HG03460 (cell line): Measurements from ENCODE around the gene PIEZO2.

ENCODE experiments used
- ATAC-seq: cut with Tn5 transposase; IDR thresholded peaks from one replicate; pipeline ENCODE4 v1.9.1; 2021; ENCODE audit not compliant: unreplicated experiment

The PIEZO2 gene

DNA sequence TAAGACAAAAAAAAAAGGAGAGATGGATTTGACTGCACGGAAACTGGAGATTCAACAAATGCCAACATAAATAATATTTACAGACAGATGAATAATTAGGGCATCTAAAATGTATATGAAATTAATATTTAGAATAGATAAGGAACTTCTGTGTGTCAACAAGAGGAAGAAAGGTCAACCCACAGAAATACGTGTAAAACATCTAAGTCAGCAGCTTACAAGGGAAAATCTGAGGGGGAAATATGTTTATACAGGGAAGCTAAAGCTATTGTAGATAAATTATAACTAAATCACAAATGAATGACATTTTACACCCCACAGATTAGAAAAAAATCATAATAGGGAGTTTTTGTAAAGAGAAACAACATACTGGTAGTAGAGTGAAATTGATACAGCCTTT, 159.9 kb downstream of the PIEZO2 start:
- no peak for ATAC-seq

- no peak for ATAC-seq
Observed at GRCh38 chr18:10985689-10986088, 163.7 kb downstream of the PIEZO2 start.

DNA sequence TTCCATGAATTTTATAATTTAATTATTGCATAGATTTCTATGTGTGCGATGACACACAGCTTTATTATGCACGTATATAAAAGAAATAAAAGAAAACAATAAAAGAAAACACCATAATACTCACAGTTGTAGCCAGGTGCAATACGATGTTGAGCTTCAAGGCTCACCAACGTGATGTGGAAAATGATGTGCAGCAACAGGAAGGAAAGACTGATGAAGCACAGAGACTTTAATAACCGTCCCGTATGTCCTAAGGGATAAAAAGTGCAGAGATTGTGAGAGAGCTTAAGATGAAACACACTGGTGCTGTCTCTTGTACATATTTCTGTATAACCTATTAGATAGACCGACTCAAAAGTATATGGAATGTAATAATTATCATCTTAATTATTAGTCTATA, 170.0 kb downstream of the PIEZO2 start:
- ATAC-seq = no peak

- no peak for ATAC-seq
Observed at GRCh38 chr18:10977042-10977441, 172.3 kb downstream of the PIEZO2 start.

DNA sequence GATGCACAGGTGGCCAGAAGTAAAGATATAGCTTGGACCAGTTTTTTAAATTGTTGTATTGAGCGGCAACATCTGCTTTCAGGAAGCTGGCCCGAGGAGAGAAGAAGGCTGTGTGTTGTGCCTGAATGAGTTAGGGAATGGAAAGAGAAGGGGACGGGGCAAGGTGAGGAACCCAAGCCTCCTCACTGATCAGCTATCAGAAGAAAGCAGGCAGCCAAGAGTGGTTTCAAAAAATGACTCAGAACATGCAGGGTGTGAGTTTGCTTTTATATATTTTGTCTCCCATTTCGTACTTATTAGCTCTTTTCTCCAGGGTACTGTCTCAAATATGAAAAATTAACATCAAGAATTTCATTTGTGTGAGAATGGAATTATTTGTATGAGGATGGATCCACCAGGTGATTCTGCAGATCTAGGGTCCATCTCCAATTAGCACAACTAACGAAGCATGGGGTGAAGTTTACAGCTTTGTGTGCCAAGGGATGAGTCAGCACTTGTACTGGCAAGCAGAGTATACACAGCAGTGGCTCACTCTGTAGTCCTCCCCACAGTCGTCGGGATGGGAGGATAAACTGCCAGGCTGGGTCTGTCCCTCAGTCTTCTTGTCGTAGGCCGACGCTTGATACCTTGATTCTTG, 175.7 kb downstream of the PIEZO2 start:
- ATAC-seq = no peak

- ATAC-seq = no peak
Observed at GRCh38 chr18:10971717-10972116, 177.7 kb downstream of the PIEZO2 start.

- ATAC-seq = no peak
Observed at GRCh38 chr18:10965119-10965518, 184.2 kb downstream of the PIEZO2 start.

DNA sequence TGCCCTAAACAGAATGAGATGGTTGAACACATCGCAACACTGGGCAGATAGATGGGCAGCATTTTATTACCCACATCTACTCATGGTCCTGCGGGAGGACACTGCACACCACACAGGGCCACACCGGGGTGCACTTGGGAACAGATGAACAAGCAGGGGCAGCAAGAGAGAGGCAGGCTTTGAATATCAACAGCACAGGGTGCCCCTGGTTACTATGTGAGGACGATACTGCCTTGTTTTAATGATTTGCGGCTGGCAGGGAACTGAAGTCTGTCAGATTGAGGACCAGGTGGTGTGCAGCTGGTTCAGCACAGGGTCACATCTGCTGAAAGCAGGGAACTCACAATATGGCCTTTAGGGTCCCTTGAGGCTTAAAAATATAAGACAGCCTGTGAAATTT, 195.7 kb downstream of the PIEZO2 start:
- ATAC-seq = no peak

GRCh38 chr18:10951631-10952544, 197.5 kb downstream of the PIEZO2 start:
- ATAC-seq = no peak

DNA sequence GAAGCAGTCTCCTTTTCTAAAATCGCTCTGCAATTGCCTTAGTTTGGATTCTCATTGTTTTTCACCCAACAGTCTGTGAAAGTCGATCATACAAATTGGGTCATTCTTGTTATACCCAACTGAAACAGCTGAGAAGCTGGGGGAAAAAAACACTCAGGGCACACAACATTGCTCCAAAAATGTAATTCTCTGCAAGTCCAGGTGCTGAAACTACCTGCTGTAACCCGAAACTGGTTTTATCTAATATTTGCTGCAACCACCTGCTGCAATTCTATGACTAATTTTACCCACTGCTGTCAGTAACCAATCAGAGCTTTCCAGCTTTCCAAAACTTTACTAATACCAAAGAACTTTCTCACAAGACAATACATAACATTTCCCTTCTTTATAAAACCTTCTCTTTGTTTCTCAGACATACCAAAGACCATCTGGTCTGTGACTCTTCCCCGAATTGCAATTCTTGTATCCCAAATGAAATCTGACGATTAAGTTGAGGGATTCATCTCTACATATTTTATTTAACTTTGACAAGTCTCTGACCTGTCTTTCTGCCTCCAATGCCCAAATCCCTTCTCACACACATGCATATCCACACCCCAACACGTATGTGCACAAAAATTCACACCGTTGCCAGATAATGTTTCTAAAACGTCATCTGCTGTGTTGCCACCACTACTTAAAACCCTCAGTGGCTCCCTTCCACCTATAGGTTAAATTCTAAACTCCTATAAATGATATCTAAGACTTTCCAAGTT, 198.3 kb downstream of the PIEZO2 start:
- no peak for ATAC-seq

DNA sequence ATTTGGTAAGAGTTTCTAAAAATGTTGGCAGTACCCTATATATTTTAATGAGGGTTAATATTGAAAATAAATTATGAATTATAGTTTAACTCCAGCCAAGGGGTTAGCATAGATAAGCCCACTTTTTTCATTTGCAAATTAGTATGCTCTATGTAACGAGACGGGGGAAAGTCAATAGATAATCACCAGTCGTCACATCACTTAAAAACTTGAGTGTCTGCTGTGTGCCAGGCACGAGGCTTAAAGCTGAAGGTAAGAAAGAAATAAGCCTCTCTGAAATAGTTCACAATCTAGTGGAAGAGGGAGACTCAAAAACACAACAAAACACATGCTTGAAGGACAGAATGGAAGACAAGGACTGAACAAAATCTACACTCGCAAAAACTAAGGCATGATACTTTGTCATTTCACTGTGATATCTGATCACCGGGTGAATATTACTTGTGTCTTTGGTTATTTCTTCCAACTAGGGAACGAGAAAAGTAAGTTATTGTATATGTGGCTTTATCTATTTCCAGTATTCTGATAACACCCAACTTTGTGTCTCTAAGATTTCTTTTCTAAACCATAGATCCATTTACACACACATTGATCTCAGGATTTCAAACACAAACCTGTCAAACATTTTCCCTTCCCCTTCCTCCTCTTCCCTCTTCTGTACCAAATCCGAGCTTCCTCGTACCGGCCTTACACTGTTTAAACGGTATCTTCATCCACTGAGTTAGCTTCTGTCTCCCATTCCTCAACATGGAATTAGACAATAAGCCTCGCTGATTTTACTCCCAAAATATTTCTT, 199.1 kb downstream of the PIEZO2 start:
- no peak for ATAC-seq

- no peak for ATAC-seq
Observed at GRCh38 chr18:10949655-10950054, 199.7 kb downstream of the PIEZO2 start.

GRCh38 chr18:10948421-10948820, 200.9 kb downstream of the PIEZO2 start:
- no peak for ATAC-seq

GRCh38 chr18:10946058-10946457, 203.3 kb downstream of the PIEZO2 start:
- ATAC-seq = no peak

- no peak for ATAC-seq
Observed at GRCh38 chr18:10942998-10943397, 206.4 kb downstream of the PIEZO2 start.

- no peak for ATAC-seq
Observed at GRCh38 chr18:10939822-10940221, 209.5 kb downstream of the PIEZO2 start.

DNA sequence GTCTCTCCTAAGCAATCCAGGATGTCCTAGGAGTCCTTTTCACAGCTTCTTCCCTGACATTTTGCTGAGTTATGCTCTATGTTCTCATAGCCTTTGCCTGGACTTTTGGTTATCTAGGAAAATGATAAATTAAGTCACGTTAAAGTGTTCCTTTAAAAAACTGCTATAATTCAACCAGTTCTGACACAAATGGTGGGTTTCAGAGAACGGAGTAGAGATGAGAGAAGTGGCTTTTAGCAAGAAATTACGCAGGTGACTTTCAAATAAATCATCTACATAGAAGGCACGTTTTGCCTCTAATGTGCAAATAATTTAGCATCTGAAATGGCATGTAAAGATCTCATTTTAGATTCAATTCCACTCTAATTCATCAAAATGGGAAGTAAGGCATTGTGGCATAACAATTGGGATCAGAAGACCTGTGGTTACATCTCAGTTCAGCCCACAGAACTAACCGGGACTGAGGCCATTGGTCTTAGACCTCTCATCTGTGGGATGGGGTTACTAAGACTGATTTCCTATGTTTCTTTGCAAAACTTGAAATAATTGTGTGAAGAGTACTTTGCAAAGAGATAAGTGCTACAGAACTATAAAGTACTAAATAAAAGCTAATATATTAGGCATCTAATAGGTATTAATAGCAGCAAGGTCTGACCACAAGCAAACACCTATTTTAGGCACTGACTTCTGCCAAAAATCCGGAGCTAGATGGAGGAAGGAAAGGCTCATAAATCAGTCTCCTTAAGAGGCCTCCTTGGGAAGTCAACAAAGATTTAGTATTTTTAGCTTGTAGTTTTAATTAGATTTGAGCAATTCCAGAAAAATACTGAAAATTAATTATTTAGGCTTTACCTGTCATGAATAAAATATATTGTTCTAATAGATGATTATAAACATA, 211.4 kb downstream of the PIEZO2 start:
- no peak for ATAC-seq

- no peak for ATAC-seq
Observed at GRCh38 chr18:10936176-10937053, 213.0 kb downstream of the PIEZO2 start.

GRCh38 chr18:10935588-10935987, 213.8 kb downstream of the PIEZO2 start:
- ATAC-seq = no peak
